GM21529 (cell line): Measurements from ENCODE around the gene ZNF223.

Experiments used
- ATAC-seq: cut with Tn5 transposase; IDR thresholded peaks from one replicate; pipeline ENCODE4 v1.9.1; 2021; ENCODE audit not compliant: unreplicated experiment

Gene ZNF223

DNA sequence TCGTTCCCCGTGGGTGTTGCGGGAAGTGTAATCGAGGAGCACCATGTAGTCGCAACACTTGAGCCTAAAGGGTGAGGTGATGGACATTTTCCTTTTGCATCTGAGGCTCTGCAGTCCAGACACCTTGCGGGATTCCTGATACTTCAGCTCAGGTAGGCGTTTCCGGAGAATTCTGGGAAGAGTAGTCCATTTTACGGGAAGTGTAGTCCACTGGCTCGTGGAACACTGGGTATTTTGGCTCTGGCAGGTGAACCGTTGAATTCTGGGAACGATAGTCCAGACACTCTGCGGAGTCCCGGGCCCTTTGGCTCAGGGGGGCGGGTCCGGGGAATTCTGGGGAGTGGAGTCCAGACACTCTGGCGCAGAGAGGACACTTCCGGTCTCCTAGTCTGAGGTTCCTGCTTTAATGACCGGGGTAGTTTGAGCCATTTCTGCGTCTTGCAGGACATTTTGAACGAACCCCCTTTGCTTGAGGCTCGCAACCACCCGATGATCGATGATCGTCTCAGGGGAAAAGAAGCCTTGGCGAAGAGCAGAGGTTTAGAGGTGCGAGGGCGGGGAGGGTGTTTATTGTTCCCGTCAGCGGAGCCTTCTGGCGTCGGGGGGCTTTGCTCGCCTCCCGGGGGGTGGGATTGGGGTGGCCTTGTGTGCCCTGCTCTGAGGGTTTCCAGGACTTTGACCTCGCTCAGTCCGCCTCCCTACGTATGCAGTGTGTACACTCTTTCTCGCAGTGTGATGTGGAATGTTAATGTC, at the start of gene ZNF223:
Gene ZNF223, plus strand, starts transcription at position 387 of the 753 bp plus-strand sequence. CDS start 3,141 bp downstream, outside the sequence.
- no peak for ATAC-seq

DNA sequence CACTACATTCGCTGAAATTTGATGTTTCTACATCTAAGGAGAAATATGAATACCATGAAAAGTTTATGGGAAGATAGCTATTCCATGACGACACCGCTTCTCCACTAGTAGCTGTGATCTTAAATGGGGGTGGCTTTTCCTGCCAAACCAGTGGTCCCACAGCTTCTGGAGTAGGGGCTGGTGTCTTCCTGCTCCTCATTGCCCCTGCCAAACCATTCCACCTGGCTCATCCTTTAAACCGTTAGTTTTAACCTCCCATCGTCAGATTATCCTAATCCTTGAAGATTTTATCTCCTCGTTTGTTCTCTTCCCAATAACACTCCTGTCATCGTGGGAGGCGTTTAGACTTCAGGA, 49.6 kb upstream of the ZNF223 start:
- no peak for ATAC-seq

DNA sequence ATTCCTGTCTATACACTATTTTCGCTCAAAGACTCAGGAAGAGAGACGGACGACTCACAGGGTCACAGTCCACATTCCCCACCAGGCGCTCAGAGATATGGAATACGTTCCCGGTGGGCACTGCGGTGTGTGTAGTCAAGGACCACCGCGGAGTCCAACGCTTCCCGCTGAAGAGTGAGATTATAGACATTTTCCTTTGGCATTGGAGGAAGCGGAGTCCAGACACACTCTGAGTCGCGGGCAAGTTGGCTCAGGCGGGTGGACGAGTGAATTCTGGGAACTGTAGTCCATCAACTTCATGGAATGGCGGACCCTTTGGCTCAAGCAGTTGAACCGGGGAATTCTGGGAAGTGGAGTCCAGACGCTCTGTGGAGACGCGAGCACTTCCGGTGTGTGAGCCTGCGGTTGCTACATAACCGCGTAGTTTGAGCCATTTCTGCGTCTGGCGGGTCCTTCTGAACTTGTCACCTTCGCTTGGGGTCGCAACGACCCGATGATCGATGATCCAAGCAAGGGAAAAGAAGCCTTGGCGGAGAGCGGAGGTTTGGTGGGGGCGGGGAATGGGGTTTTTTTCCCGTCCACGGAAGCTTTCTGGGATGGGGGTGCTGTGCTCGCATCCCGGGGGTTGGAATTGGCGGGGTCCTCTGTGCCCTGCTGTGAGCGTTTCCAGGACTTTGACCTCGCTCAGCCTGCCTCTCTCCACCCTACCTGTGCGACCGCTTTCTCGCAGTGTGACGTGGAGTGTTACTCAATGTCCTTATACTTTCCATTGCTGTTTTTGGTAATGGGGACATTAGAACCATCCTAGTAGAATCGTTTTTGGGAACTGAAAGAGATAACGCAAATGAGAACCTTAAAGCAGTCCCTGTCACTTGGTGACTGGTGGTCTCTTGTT, 49.0 kb upstream of the ZNF223 start, which contains the start of gene ZNF230:
Gene ZNF230, plus strand, starts transcription at position 392 of the 895 bp plus-strand sequence. CDS start 4,122 bp downstream, outside the sequence.
- ATAC-seq, result peak; percentile 89

DNA sequence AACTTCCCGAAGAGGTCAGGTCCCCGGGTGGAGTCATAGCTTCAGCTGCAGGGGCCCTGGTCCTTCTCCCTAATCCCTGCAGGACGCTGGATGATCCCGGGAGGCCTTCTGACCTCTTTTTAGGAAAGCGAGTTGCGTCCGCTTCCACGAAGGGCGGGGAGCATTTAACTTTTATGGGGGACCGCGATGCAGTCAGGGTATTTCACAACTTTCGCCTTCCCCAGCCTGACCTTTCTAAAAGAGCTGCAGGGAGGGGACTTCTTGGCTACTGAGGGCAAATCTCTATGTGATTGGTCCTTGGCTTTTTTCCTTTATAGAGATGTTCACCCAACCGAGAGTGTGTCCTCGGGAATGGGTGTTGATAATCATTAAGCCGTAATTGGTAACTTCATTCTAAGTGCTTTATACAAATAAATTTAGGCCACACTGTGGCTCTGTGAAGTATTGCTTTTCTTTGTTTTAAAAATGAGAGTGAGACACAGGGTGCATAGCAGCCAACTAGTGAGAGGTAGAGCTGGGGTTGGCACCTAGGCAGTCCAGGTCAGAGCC, 48.3 kb upstream of the ZNF223 start:
- no peak for ATAC-seq

DNA sequence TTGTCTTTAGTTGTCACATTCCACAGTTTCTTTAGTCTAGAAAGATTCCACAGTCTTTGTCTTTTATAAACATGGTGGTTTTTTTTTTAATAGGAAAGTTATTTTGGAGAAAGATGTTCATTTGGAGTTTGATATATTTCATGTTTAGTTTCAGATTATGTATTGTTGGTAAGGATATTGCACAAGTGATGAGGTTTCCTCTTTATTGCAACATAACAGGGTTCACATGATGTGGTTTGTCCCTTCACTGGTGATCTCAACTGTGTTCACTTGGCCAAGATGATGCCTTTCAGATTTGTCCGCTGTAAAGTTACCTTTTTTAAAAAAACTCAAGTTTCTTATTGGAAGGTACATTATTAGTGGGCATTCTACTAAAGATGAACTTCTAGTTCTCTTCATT, 45.9 kb upstream of the ZNF223 start:
- no peak for ATAC-seq

DNA sequence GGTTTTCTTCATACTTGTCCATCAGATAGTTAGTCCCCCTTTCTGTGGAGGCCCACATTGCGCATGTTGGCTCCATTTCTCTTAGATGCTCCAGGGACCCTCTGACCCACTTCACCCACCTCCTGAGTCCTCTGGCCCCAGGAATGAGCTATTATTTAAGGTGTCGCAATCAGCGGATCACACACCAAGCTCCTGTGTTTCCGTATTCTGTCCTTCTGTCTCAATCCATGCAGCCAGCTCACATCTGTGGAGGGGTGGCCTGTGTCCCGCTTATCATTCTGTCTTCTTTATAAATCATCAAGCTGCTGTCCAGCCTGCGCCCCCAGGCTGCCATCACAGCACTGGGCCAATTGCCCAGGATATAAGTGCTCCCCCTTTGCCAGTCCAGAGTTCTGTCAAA, 44.4 kb upstream of the ZNF223 start:
- ATAC-seq, result no peak

DNA sequence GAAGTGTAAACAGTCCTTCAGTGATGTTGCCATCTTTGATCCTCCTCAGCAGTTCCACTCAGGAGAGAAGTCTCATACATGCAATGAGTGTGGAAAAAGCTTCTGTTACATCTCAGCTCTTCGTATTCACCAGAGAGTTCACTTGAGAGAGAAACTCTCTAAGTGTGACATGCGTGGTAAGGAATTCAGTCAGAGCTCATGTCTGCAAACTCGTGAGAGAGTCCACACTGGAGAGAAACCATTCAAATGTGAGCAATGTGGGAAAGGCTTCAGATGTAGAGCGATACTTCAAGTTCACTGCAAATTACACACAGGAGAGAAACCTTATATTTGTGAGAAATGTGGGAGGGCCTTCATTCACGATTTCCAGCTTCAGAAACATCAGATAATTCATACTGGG, 41.4 kb upstream of the ZNF223 start:
- ATAC-seq, result no peak

DNA sequence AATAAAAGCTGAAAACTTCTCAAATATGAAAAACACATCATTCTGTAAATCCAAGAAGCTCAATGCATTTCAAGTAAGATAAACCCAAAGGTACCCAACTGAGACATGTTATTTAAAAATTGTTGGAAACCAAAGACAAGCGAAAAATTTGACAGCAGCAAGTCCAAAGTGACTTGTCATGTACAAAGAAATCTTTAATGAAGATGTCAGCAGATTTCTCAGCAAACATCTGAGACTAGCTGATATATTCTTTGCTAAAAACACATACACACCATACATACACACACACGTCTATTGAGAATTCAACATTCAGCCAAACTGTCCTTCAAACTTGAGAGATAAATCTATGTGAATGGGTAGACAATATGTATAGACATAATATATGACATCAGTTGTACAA, 32.3 kb upstream of the ZNF223 start:
- ATAC-seq, result no peak

DNA sequence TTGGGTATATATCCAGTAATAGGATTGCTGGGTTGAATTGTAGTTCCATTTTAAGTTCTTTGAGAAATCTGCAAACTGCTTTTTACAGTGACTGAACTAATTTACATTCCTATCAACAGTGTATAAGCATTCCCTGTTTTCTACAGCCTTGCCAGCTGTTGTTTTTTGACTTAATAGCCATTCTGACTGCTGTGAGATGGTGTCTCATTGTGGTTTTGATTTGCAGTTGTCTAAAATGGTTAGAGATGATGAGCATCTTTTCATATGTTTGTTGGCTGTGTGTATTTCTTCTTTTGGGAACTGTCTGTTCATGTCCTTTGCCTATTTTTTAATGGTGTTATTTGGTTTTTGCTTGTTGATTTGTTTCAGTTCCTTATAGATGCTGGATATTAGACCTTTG, 30.6 kb upstream of the ZNF223 start:
- ATAC-seq, result no peak

DNA sequence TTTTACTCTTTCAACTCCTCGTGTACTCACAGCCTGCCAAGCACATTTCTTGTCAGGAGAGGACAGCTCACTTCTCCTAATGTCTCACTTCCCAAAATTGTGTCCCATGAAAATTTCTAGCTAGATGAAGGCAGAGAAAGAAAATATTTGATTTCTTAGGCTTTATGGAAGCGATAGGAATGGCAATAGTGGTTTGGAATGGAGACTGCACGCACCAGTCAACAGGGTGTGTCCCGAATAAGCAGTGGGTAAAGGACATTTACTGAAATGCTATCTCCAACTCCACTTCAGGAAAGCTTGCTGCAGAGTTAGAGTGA, 27.0 kb upstream of the ZNF223 start:
- no peak for ATAC-seq

DNA sequence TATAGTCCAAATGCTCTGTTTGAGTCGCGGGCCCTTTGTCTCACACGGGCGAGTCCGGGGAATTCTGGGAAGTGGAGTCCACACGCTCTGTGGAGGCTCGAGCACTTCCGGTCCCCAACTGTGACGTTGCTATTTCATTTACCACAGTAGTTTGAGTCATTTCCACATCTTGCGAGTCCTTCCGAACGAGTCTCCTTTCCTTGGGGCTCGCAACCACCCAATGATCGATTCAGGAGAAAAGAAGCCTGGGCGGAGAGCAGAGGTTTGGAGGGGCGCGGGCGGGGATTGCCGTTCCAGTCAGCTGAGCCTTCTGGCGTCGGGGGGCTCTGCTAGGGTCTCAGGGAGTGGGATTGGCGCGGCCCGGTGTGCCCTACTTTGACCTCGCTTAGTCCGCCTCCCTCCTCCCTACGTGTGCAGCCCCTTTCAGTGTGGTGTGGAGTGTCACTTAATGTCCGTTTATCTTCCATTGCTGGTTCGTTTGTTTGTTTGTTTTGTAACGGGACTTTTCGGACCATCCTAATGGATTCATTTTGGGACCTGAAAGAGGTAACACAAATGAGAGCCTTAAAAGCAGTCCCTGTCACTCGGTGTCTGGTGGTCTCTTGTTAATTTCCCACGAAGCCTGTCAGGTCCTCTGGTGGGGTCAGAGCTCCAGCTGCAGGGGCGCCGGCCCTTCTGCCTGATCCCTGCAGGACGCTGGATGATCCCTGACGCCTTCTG, 26.5 kb upstream of the ZNF223 start, which contains the start of gene ZNF222:
Gene ZNF222, plus strand, starts transcription at position 163 of the 720 bp plus-strand sequence. Its CDS starts 58 bp downstream, at position 221.
- peak; percentile 92 for ATAC-seq

DNA sequence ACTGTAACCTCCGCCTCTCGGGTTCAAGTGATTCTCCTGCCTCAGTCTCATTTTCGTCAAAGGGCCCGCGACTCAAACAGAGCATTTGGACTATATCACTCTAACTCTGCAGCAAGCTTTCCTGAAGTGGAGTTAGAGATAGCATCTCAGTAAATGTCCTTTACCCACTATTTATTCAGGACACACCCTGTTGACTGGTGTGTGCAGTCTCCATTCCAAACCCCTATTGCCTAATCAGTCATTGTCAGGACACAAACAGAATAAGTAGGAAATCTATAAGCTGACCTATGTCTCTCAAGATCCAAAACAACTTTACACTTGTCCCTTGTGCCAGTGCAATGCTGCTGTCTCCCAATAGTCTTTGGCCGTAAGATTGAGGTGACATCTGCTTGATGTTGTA, 25.2 kb upstream of the ZNF223 start:
- ATAC-seq, result no peak

DNA sequence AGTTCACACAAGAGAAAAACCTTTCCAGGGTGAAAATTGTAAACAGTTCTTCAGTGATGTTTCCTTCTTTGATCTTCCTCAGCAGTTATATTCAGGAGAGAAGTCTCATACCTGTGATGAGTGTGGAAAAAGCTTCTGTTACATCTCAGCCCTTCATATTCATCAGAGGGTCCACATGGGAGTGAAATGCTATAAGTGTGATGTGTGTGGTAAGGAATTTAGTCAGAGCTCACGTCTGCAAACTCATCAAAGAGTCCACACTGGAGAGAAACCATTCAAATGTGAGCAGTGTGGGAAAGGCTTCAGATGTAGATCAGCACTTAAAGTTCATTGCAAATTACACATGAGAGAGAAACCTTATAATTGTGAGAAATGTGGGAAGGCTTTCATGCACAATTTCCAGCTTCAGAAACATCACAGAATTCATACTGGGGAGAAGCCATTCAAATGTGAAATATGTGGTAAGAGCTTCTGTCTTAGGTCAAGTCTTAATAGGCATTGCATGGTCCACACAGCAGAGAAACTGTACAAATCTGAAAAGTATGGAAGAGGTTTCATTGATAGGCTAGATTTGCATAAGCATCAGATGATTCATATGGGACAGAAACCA, 19.7 kb upstream of the ZNF223 start:
- no peak for ATAC-seq

DNA sequence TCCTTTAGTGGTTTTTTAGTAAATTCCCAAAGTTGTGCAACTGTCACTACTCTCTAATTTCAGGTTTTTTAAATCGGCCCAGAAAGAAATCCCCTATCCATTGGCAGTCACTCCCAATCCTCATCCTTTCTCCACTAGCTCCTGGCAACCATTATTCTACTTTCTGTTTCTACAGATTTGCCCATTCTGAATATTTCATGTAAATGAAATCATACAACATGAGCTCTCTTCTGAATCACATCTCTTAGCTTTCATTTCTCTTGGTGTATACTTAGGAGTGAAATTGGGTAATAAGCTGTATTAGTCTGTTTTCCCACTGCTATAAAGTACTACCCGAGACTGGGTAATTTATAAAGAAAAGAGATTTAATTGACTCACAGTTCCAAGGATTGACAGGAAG, 9.7 kb upstream of the ZNF223 start:
- no peak for ATAC-seq

DNA sequence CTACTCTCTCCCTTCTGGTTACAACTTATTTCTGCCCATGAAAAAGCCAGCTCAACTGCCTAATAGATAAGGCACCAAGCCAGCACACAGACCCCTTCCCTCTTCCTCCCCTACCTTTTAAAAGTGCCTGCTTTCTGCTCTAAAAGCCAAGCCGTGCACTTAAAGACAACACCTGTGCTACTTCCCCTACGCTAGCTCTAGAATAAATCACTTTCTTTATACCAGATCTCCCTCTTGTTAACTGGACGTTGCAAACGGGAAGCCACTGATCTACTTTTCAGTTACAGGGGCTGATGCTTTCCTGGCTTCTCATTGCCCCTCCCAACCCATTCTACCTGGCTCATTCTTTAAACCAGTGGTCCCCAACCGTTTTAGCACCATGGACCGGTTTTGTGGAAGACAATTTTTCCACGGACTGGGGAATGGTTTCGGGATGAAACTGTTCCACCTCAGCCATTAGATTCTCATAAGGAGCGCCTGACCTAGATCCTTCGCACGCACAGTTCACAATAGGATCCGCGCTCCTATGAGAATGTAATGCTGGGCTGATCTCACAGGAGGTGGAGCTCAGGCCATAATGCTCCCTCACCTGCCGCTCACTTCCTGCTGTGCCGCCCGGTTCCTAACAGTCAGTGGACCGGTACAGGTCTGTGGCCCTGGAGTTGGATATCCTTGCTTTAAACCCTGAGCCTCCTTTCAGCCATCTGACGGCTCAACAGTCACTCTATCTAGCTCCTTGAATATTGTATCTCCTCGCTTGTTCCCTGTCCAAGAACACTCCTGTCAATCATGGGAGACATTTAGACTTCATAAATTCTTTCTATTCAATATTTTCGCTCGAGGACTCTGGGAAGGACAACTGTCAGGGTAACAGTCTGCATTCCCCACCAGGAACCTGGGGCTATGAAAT, 841 bp upstream of the ZNF223 start:
- no peak for ATAC-seq

DNA sequence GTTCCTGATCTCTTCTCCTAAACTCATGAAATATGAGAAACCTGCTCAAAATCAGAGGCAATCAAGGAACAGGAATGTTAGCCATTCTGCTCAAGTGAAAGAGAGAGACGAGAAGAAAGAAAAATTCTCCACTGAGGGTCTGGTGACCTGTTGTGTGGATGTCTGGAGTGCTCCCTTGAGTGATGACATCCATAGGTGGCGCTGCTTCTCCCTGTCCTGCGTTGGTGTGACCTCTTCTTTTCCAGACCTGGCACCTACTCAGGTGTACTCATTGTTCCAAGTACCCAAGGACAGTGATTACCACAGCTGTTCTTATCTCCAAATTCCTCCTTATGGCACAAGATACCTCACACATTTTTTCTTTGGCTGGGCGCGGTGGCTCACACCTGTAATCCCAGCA, 4.0 kb downstream of the ZNF223 start:
- no peak for ATAC-seq

DNA sequence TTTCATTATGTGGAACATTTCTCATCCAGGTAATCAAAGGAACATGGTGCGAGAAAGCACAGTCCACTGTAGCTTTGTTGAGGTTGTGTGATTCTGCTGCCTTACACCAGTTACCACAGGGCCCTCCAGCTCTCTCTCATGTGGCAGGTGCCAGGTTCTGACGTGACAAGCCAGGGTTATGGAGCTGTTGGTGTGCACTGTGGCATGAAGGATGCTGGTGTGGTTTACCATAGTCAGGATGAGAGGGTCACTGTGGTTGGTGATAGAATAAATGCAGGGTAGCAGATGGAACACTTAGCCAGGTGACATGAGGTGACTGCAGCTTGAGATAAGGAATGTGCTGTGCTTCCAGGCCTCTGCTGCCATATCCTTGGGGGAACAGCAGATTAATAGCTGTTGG, 7.4 kb downstream of the ZNF223 start:
- ATAC-seq, result no peak

DNA sequence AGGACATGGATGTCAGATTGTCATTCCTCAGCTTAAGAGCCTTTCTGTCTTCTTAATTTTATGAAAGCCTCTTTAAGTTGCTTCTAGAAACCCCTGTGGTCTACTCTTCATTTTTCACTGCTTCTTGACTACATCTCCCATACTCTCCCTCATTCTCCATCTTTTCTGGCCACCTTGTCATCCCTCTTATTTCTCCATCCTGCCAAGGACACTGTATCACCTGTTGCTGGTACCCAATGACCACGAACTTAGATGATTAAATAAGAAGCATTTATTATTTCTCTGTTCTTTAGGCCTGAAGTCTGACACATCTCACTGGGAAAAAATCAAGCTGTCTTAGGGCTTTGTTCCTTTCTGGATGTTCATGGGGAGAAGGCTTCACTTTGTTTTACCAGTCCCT, 9.2 kb downstream of the ZNF223 start:
- no peak for ATAC-seq

DNA sequence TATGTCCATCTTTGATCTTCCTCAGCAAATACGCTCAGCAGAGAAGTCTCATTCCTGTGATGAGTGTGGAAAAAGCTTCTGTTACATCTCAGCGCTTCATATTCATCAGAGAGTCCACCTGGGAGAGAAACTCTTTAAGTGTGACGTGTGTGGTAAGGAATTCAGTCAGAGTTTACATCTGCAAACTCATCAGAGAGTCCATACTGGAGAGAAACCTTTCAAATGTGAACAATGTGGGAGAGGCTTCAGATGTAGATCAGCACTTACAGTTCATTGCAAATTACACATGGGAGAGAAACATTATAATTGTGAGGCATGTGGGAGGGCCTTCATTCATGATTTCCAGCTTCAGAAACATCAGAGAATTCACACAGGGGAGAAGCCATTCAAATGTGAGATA, 14.5 kb downstream of the ZNF223 start:
- no peak for ATAC-seq

DNA sequence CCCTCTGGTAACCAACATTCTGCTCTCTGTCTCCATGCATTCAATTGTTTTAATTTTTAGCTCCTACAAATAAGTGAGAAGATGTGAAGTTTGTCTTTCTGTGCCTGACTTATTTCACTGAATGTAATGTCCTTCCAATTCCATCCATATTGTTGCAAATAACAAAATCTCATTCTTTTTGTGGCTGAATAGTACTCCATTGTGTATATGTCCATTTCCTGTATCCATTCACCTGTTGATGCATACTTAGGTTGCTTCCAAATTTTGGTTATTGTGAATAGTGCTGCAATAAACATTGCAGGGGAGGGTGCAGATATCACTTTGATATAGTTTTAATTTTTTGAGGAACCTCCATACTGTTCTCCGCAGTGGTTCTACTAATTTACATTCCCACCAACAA, 17.6 kb downstream of the ZNF223 start:
- no peak for ATAC-seq
